Type B pancreatic cell (in vitro differentiated cells): ENCODE results near the gene GARIN5B. TPM values are rescaled to one million over a fixed set of nuclear protein-coding genes. Genes with fewer than 3 reads are reported as not detected.
A peak's percentile ranks its signal among the peaks of the same experiment; 100 is the strongest.

Experiments
- DNase-seq: peaks from one replicate; pipeline ENCODE4 v3.0.0; 2021; ENCODE audit warnings: mixed read lengths; ENCODE audit not compliant: unreplicated experiment; ENCODE audit errors: extremely low spot score
- H3K27ac Mint-ChIP-seq: 2 replicates; pipeline ENCODE4 v1.8.0; 2021; ENCODE audit warnings: mild to moderate bottlenecking, mixed read lengths
- H3K27me3 Mint-ChIP-seq: 2 replicates; pipeline ENCODE4 v1.8.0; 2021; ENCODE audit warnings: mixed read lengths
- H3K36me3 Mint-ChIP-seq: 2 replicates; pipeline ENCODE4 v1.8.0; 2021; ENCODE audit warnings: mixed read lengths
- H3K4me1 Mint-ChIP-seq: one replicate; pipeline ENCODE4 v1.8.0; 2021; ENCODE audit warnings: mixed read lengths; ENCODE audit not compliant: unreplicated experiment
- H3K4me3 Mint-ChIP-seq: 2 replicates; pipeline ENCODE4 v1.8.0; 2021; ENCODE audit warnings: mild to moderate bottlenecking, mixed read lengths
- H3K9me3 Mint-ChIP-seq: 2 replicates; pipeline ENCODE4 v1.8.0; 2021; ENCODE audit warnings: mixed read lengths
- CTCF ChIP-seq: fragments of 200-600 bp; sonication (generic); conservative IDR thresholded peaks from 2 replicates; pipeline ENCODE4 v1.5.0; 2021; ENCODE audit warnings: antibody characterized with exemption, mild to moderate bottlenecking
- total RNA-seq: library from RNA; stranded (reverse); gene quantifications from 2 replicates; pipeline ENCODE4 v1.2.1, GENCODE V29; 2021; ENCODE audit warnings: low replicate concordance

Gene GARIN5B
- total RNA-seq, 1 donor from 2014 or later, result not detected

- Mint-ChIP-seq H3K27ac (no peak overlapping the region), H3K27me3 (no peaks in the 10 kb centered on the region), H3K4me1 (peaks cover under 1% of the 10 kb centered on the region), H3K9me3 (no peaks in the 10 kb centered on the region), H3K4me3 (no peak overlapping the region), H3K36me3 (peaks cover 15% of the 10 kb centered on the region)
- TF ChIP-seq CTCF, result no peak
- no peak for DNase-seq
Measured at GRCh38 chr19:55400281-55401087, 37.4 kb upstream of the GARIN5B start.

- Mint-ChIP-seq H3K4me3 (no peak overlapping the region), H3K27me3 (no peaks in the 10 kb centered on the region), H3K4me1 (peaks cover under 1% of the 10 kb centered on the region), H3K36me3 (peaks cover 14% of the 10 kb centered on the region), H3K9me3 (no peaks in the 10 kb centered on the region), H3K27ac (no peak overlapping the region)
- TF ChIP-seq CTCF, result no peak
- no peak for DNase-seq
Measured at GRCh38 chr19:55398200-55398925, 35.3 kb upstream of the GARIN5B start.

GRCh38 chr19:55392820-55393761 is 30.0 kb upstream of the GARIN5B start:
- H3K9me3 Mint-ChIP-seq, result no peaks in the 10 kb centered on the region
- TF ChIP-seq CTCF, result no peak
- peak overlapping the region; percentile 48 for H3K27ac Mint-ChIP-seq
- DNase-seq, result no peak
- H3K27me3 Mint-ChIP-seq, result no peaks in the 10 kb centered on the region
- H3K36me3 Mint-ChIP-seq, result peaks cover 3% of the 10 kb centered on the region
- peaks cover 22% of the 10 kb centered on the region for H3K4me1 Mint-ChIP-seq
- H3K4me3 Mint-ChIP-seq, result no peak overlapping the region

- Mint-ChIP-seq H3K4me3 (peak overlapping the region; percentile 17), H3K4me1 (peaks cover 28% of the 10 kb centered on the region), H3K36me3 (peaks cover 3% of the 10 kb centered on the region), H3K27me3 (no peaks in the 10 kb centered on the region), H3K9me3 (no peaks in the 10 kb centered on the region), H3K27ac (no peak overlapping the region)
- no peak for DNase-seq
- TF ChIP-seq CTCF, result no peak
Measured at GRCh38 chr19:55391702-55392615, 28.9 kb upstream of the GARIN5B start.
